PC-3 (cell line): ENCODE data around the gene HAO2. TPM values are rescaled to one million over a fixed set of nuclear protein-coding genes. Genes with fewer than 3 reads are reported as not detected.

Experiments
- ATAC-seq: fragments of 200-7000 bp; cut with Tn5 transposase; 2 replicates; pipeline ENCODE4 v1.9.1; 2020; ENCODE audit warnings: mild to moderate bottlenecking, moderate library complexity
- BruUV-seq: library from RNA; stranded (reverse); fragments of 400-500 nt; replicated peaks from 2 replicates; lab custom pipeline; 2021; lab: Mats Ljungman, UMichigan
- CTCF ChIA-PET: fragments of 300-600 bp; sonication (Branson Sonifier 250); formaldehyde crosslinking; loops from one replicate; lab custom pipeline; 2022; ENCODE audit warnings: antibody characterized with exemption; lab: Charles Lee
- POLR2A ChIA-PET: fragments of 300-600 bp; sonication (Branson Sonifier 250); formaldehyde crosslinking; loops from one replicate; lab custom pipeline; 2022; ENCODE audit warnings: antibody characterized with exemption; ENCODE audit not compliant: unreplicated experiment; lab: Charles Lee
- DNase-seq: peaks from one replicate; pipeline ENCODE4 v3.0.0-alpha.2; 2015
- H2AFZ ChIP-seq: fragments of 300-600 bp; sonication (generic); 2 replicates; pipeline ENCODE4 v1.6.0; 2016; ENCODE audit warnings: antibody characterized with exemption, low read length
- H3F3A ChIP-seq: fragments of 300-600 bp; sonication (generic); one replicate; pipeline ENCODE4 v1.6.0; 2017; ENCODE audit warnings: antibody characterized with exemption, low read length, control low read depth, mild to moderate bottlenecking; ENCODE audit not compliant: unreplicated experiment
- H3K27ac ChIP-seq: fragments of 300-600 bp; sonication (generic); 2 replicates; pipeline ENCODE4 v1.5.1; 2016; ENCODE audit warnings: mild to moderate bottlenecking, low read length
- H3K27me3 ChIP-seq: fragments of 300-600 bp; sonication (generic); 2 replicates; pipeline ENCODE4 v1.6.1; 2016; ENCODE audit warnings: low read length, mixed read lengths
- H3K36me3 ChIP-seq: fragments of 300-600 bp; sonication (generic); 2 replicates; pipeline ENCODE4 v1.6.1; 2016; ENCODE audit warnings: low read depth, mixed run types, low read length, mixed read lengths
- H3K4me1 ChIP-seq: fragments of 300-600 bp; sonication (generic); 2 replicates; pipeline ENCODE4 v1.5.1; 2016; ENCODE audit warnings: low read length; ENCODE audit not compliant: insufficient read depth
- H3K4me2 ChIP-seq: fragments of 300-600 bp; sonication (generic); 2 replicates; pipeline ENCODE4 v1.6.0; 2016; ENCODE audit warnings: low read length
- H3K4me3 ChIP-seq: fragments of 300-600 bp; sonication (generic); 2 replicates; pipeline ENCODE4 v1.5.1; 2016; ENCODE audit warnings: mild to moderate bottlenecking, low read length, mixed read lengths
- H3K79me2 ChIP-seq: fragments of 300-600 bp; sonication (generic); 2 replicates; pipeline ENCODE4 v1.6.1; 2017; ENCODE audit warnings: low read length, mixed read lengths
- H3K9ac ChIP-seq: fragments of 300-600 bp; sonication (generic); 2 replicates; pipeline ENCODE4 v1.6.0; 2016; ENCODE audit warnings: mild to moderate bottlenecking, low read length
- H3K9me2 ChIP-seq: fragments of 300-600 bp; sonication (generic); replicated peaks from 2 replicates; pipeline ENCODE4 v1.6.1; 2016; ENCODE audit warnings: mixed run types, low read length, mixed read lengths
- H3K9me3 ChIP-seq: fragments of 300-600 bp; sonication (generic); 2 replicates; pipeline ENCODE4 v1.6.1; 2016; ENCODE audit warnings: low read length, mixed read lengths
- H4K20me1 ChIP-seq: fragments of 300-600 bp; sonication (generic); 2 replicates; pipeline ENCODE4 v1.6.1; 2016; ENCODE audit warnings: low read length, mixed read lengths
- CTCF ChIP-seq: fragments of 300-600 bp; sonication (generic); conservative IDR thresholded peaks from 2 replicates; pipeline ENCODE4 v1.5.1; 2017; ENCODE audit warnings: antibody characterized with exemption, low read depth, mild to moderate bottlenecking, low read length
- EZH2 ChIP-seq: fragments of 300-600 bp; sonication (generic); IDR thresholded peaks from one replicate; pipeline ENCODE4 v1.6.1; 2017; ENCODE audit warnings: antibody characterized with exemption, mild to moderate bottlenecking, low read length; ENCODE audit not compliant: unreplicated experiment
- EZH2phosphoT487 ChIP-seq: fragments of 300-600 bp; sonication (generic); IDR thresholded peaks from 2 replicates; pipeline ENCODE4 v1.6.1; 2018; ENCODE audit warnings: mild to moderate bottlenecking, antibody characterized with exemption, low read length, borderline replicate concordance
- intact Hi-C: fragments of 100-400 bp; cut with micrococcal nuclease; formaldehyde crosslinking; loops from 2 replicates; pipeline ENCODE4 v1.9.0; 2023
- total RNA-seq: library from RNA; depleted of rRNA; stranded (reverse); fragments of >200 nt; gene quantifications from 2 replicates; pipeline ENCODE4 v1.2.3, GENCODE V29; 2014

The HAO2 gene
- total RNA-seq, 1 experiment from 2014 or later, result not detected

DNA sequence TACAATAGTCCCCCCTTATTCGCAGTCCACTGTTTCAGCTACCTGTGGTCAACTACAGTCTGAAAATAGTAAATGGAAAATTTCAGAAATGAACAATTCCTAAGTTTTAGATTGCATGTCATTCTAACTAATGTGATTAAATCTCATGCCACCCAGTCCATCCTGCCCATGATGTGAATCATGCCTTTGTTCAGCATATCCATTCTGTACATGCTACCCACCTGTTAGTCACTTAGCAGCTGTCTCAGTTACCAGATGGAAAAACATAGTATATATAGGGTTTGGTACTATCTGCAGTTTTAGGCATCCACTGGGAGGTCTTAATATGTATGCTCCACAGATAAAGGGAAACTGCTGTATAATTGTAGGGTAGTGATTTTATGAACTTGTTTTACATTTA lies 16.6 kb upstream of the HAO2 start:
- Histone ChIP-seq H3K4me3 (no peak overlapping the region), H3K9ac (no peak overlapping the region), H3K36me3 (no peaks in the 10 kb centered on the region), H3K9me3 (0 out of 2 replicates have a peak, but pooled peaks cover 4% of the 10 kb centered on the region), H4K20me1 (no peaks in the 10 kb centered on the region), H3K4me1 (no peaks in the 10 kb centered on the region), H3K27ac (no peak overlapping the region), H3K9me2 (no peaks in the 10 kb centered on the region), H3F3A (no peaks in the 10 kb centered on the region), H2AFZ (no peak overlapping the region), H3K4me2 (no peak overlapping the region), H3K79me2 (no peaks in the 10 kb centered on the region), H3K27me3 (peaks cover 12% of the 10 kb centered on the region; the same call in 1 of the 2 replicates)
- TF ChIP-seq EZH2 (no peak), CTCF (no peak), EZH2phosphoT487 (no peak)
- CTCF ChIA-PET, result no interaction called here
- DNase-seq (no peak), ATAC-seq (no peak)
- POLR2A ChIA-PET, result no interaction called here
- intact Hi-C loops, result no loop called here
- BruUV-seq, result no TSS peak

DNA sequence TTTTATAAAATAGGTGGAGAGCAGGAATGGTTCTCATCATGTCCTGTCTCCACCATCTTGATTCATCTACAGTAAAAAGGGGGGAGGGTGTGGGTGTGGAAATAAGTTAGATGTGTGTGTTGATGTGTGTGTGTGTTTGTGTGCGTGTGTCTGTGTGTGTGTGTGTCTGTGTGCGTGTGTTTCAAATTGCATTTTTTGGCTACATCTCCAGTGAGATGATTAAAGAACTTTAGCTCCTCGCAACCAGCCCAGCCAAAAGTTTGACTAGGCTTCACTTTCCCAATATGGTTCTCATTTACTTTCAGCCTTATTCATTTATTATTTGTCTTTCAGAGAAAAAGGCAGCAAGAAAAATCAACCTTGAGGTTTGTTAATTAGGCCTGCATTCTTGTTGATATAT lies 14.7 kb upstream of the HAO2 start:
- CTCF ChIA-PET, result no interaction called here
- H3K9me2 ChIP-seq, result no peaks in the 10 kb centered on the region
- no TSS peak for BruUV-seq

More for the DNA sequence above, 14.7 kb upstream of the HAO2 start:
- Histone ChIP-seq H2AFZ (no peak overlapping the region), H4K20me1 (no peaks in the 10 kb centered on the region), H3K79me2 (no peaks in the 10 kb centered on the region), H3K9me3 (0 out of 2 replicates have a peak, but pooled peaks cover 4% of the 10 kb centered on the region), H3K27me3 (peaks cover 12% of the 10 kb centered on the region; the same call in 1 of the 2 replicates), H3K4me3 (no peak overlapping the region), H3K4me2 (no peak overlapping the region), H3K9ac (no peak overlapping the region), H3K27ac (no peak overlapping the region), H3K4me1 (no peaks in the 10 kb centered on the region), H3K36me3 (no peaks in the 10 kb centered on the region), H3F3A (no peaks in the 10 kb centered on the region)
- DNase-seq (no peak), ATAC-seq (no peak)
- no peak for TF ChIP-seq CTCF
- no peak for TF ChIP-seq EZH2
- TF ChIP-seq EZH2phosphoT487, result no peak
- POLR2A ChIA-PET, result no interaction called here
- intact Hi-C loops, result no loop called here
